HL-60/S4 (cell line): Measurements from ENCODE around the gene MEG3.

Experiments
- in situ Hi-C: fragments of 300-500 bp; cut with MboI; formaldehyde crosslinking; loops from 2 replicates; pipeline ENCODE4 v1.14.3; 2022; ENCODE audit warnings: low sequenced_read_pairs

The MEG3 gene

GRCh38 chr14:100878271-100879146, 52.6 kb downstream of the MEG3 start:
- in situ Hi-C loops = no loop called here

- in situ Hi-C loops = no loop called here
These were observed 53.3 kb downstream of the MEG3 start for GRCh38 chr14:100879194-100879593.

- in situ Hi-C loops = no loop called here
These were observed 53.9 kb downstream of the MEG3 start for GRCh38 chr14:100879782-100880181.

GRCh38 chr14:100880271-100881101, 54.6 kb downstream of the MEG3 start:
- in situ Hi-C loops = no loop called here

- in situ Hi-C loops = no loop called here
These were observed 55.5 kb downstream of the MEG3 start for GRCh38 chr14:100881211-100882025.

- in situ Hi-C loops = no loop called here
These were observed 56.4 kb downstream of the MEG3 start for GRCh38 chr14:100882026-100882967.

- in situ Hi-C loops = no loop called here
These were observed 57.3 kb downstream of the MEG3 start for GRCh38 chr14:100882991-100883788.

GRCh38 chr14:100883789-100884101, 57.8 kb downstream of the MEG3 start:
- in situ Hi-C loops = no loop called here

- in situ Hi-C loops = no loop called here
These were observed 58.5 kb downstream of the MEG3 start for GRCh38 chr14:100884456-100884855.

- in situ Hi-C loops = no loop called here
These were observed 59.3 kb downstream of the MEG3 start for GRCh38 chr14:100885196-100885595.

- in situ Hi-C loops = no loop called here
These were observed 59.7 kb downstream of the MEG3 start for GRCh38 chr14:100885617-100886016.

- in situ Hi-C loops = no loop called here
These were observed 61.9 kb downstream of the MEG3 start for GRCh38 chr14:100887728-100888335.

GRCh38 chr14:100888789-100889315, 62.9 kb downstream of the MEG3 start:
- in situ Hi-C loops = no loop called here

- in situ Hi-C loops = no loop called here
These were observed 63.7 kb downstream of the MEG3 start for GRCh38 chr14:100889641-100890040.

- in situ Hi-C loops = no loop called here
These were observed 64.3 kb downstream of the MEG3 start for GRCh38 chr14:100890061-100890850.

- in situ Hi-C loops = no loop called here
These were observed 65.1 kb downstream of the MEG3 start for GRCh38 chr14:100891051-100891450.

GRCh38 chr14:100891501-100892445, 65.9 kb downstream of the MEG3 start:
- in situ Hi-C loops = no loop called here
